GM19328 (cell line): ENCODE measurements around the gene IMPG1.

Experiments
- ATAC-seq: cut with Tn5 transposase; IDR thresholded peaks from one replicate; pipeline ENCODE4 v1.9.1; 2021; ENCODE audit warnings: mild to moderate bottlenecking, moderate library complexity; ENCODE audit not compliant: unreplicated experiment

Gene IMPG1

GRCh38 chr6:75896526-75896925 is 175.9 kb downstream of the IMPG1 start:
- no peak for ATAC-seq

- no peak for ATAC-seq
These were observed 178.7 kb downstream of the IMPG1 start for GRCh38 chr6:75893776-75894152.

GRCh38 chr6:75893058-75893775 is 179.2 kb downstream of the IMPG1 start:
- no peak for ATAC-seq

- no peak for ATAC-seq
These were observed 180.1 kb downstream of the IMPG1 start for GRCh38 chr6:75892384-75892783.

- ATAC-seq = no peak
These were observed 187.6 kb downstream of the IMPG1 start for GRCh38 chr6:75884822-75885221.

GRCh38 chr6:75882734-75883133 is 189.7 kb downstream of the IMPG1 start:
- ATAC-seq = no peak

GRCh38 chr6:75880305-75880704 is 192.2 kb downstream of the IMPG1 start:
- ATAC-seq = no peak

- ATAC-seq = no peak
These were observed 196.3 kb downstream of the IMPG1 start for GRCh38 chr6:75876152-75876551.

GRCh38 chr6:75874224-75874623 is 198.2 kb downstream of the IMPG1 start:
- no peak for ATAC-seq
